GM18511 (cell line): ENCODE measurements around the gene NGDN.
A peak's percentile ranks its signal among the peaks of the same experiment; 100 is the strongest.
"Not testable (repeated sequence)": the region's sequence is repeated elsewhere in the genome, so short reads cannot be mapped to it uniquely, and the experiment has no call there.

Experiments
- ATAC-seq: cut with Tn5 transposase; IDR thresholded peaks from one replicate; pipeline ENCODE4 v1.9.1; 2021; ENCODE audit warnings: mild to moderate bottlenecking, moderate library complexity; ENCODE audit not compliant: unreplicated experiment

Gene NGDN

GRCh38 chr14:23469127-23469905 is at the start of gene NGDN:
NGDN (plus strand) TSS chr14:23469703; CDS start chr14:23469716, 13 bp downstream.
- peak; percentile 97 for ATAC-seq

DNA sequence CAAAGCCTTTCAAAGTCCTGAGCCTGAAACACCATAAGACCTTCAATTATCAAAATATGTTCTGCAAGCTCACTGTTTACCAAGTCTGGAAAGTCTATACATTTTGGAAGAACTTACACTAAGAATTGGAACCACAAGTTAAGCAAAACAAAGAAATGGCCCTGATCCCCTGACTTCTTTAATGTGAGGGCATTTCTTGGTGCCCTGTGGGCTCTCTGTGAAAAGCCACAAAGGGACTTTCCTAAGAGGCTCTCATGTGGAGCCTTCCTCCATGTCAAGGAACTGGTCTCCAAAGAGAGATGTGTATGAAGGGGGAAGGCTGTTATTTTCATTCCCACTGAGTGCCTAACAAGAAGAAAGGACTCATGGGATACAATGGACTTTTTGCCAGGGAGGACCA is 47.9 kb upstream of the NGDN start:
- no peak for ATAC-seq

GRCh38 chr14:23423657-23424056 is 45.8 kb upstream of the NGDN start:
- ATAC-seq, result no peak

- no peak for ATAC-seq
Measured at GRCh38 chr14:23425169-23425568, 44.3 kb upstream of the NGDN start.

DNA sequence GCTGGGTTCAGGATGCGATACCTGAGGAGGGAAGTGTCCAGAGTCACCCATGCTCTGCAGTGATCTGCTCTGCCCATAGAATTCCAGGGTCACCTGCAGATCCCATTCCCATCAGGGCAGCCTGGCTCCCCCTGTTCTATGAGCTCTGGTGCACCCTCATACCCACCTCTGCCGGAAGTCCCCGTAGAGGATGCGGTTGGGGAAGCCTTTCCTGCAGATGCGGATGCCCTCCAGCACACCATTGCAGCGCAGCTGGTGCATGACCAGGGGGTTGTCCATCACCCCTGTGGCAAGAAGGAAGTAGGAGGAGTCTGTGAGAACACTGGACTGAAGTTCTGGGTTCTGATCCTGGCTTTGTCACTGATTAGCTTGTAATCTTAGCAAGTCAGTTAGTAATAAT is 43.7 kb upstream of the NGDN start:
- ATAC-seq, result not testable (repeated sequence)

DNA sequence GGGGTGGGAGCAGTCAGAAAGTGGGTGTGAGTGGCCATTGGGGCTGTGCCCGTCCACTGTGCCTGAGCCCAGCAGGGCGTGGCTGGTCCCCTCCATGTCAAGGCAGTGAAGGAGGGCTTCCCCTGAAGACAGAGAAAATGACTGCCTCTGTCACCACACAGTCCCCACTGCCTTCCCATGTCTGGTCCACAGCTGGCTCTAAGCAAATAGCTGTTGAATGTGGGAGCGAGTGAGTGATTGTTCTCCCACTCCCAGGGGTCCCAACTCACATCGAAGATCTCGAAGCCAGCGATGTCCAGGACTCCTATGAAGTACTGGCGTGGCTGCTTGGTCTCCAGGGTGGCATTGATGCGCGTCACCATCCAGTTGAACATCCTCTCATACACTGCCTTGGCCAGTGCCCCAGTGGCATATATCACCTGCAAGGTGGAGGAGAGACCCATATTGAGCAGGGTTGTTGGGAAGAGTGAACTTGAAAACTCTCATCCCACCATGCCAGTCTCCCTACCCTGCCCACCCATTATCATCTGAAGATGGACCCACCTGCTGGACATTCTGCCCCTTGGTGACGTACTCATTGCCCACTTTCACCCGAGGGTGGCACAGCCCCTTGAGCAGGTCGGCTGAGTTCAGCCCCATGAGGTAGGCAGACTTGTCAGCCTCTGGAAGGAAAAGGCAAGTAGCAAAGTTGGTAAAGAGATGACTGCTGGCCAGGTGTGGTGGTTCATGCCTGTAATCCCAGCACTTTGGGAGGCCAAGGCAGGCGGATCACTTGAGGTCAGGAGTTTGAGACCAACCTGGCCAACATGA is 40.6 kb upstream of the NGDN start:
- no peak for ATAC-seq

DNA sequence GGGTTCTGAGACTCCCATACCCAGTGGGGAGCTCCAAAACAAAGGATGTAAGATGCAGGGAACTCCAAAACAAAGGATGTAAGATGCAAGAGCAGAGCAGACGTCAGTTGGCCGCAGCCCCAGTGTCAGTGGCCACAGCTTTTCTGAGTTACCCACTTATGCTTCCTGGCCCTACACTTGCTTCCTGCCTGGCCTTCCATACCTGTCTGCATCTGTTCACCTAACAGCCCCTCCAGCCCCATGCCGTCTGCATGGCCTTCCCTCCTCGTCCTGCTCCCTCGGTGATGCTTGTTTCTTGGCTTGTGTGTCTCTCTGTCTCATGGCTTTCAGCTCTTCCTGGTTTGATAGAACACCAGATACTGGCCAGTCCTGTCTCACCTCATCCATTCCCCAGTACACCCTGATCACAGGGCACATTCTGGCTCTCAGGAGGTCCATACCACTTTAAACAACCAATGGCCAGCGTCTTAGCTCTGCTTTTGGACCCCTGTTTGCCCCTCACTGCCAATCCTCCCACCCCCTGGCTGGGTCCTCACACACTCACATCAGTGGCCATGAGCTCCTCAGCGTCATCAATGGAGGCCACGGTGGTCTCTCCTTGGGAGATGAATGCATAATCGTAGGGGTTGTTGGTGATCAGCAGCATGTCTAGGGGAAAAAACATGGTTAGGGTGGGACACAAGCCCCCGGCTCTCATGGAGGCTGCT is 39.3 kb upstream of the NGDN start:
- no peak for ATAC-seq

DNA sequence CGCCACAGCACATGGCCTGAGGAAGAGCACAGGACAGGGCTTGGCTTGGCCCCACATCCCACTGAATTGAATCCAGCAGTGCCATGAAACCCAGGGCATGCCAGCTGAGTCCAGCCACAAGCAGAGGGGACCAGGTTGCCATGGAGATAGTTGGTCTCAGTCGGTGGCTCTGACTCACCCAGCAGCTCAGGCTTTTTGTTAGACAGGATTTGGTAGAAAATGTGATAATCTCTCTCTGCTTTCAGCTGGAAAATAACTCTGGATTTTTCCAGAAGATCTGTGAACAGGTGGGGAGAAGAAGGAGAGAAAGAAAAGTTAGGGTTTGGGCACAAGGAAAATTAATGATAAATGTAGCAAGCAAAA is 38.8 kb upstream of the NGDN start:
- ATAC-seq, result no peak

DNA sequence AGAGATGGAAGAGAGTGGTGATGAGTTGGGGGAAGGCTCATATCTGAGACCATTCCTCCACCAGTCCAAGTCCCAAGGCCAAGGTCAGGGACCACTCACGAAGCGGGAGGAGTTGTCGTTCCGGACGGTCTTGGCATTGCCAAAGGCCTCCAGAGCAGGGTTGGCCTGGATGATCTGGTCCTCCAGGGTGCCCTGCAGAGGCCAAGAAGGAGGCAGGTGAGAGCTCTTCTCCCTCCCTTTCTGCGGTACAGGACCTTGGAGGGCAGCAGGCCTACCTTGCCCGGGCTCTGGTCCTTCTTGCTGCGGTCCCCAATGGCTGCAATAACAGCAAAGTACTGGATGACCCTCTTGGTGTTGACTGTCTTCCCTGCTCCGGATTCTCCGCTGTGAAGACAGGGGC is 38.0 kb upstream of the NGDN start:
- ATAC-seq, result no peak

- ATAC-seq, result no peak
Measured at GRCh38 chr14:23432102-23432925, 37.2 kb upstream of the NGDN start.

DNA sequence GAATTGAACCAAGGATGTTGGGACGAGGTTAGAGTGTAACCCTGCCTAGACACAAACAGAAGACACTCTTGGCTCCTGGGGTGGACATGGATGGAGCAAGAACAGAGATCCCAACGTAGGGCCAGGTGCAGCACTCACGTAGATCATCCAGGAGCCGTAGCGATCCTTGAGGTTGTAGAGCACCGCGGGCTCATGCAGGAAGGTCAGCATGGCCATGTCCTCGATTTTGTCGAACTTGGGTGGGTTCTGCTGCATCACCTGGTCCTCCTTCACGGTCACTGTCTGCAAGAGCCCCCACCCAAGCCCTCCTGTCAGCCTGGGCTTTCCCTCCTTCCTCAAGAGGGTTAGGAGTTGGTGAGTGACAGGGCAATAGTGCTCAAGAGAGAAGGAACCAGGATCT is 36.6 kb upstream of the NGDN start:
- ATAC-seq, result no peak

- ATAC-seq, result no peak
Measured at GRCh38 chr14:23433457-23433856, 36.0 kb upstream of the NGDN start.

- ATAC-seq, result no peak
Measured at GRCh38 chr14:23434488-23435222, 34.8 kb upstream of the NGDN start.

- no peak for ATAC-seq
Measured at GRCh38 chr14:23435543-23436326, 33.8 kb upstream of the NGDN start, which contains the start of gene MYH7. MYH7 (minus strand) TSS chr14:23435660; CDS start chr14:23433732, 1,928 bp downstream.

DNA sequence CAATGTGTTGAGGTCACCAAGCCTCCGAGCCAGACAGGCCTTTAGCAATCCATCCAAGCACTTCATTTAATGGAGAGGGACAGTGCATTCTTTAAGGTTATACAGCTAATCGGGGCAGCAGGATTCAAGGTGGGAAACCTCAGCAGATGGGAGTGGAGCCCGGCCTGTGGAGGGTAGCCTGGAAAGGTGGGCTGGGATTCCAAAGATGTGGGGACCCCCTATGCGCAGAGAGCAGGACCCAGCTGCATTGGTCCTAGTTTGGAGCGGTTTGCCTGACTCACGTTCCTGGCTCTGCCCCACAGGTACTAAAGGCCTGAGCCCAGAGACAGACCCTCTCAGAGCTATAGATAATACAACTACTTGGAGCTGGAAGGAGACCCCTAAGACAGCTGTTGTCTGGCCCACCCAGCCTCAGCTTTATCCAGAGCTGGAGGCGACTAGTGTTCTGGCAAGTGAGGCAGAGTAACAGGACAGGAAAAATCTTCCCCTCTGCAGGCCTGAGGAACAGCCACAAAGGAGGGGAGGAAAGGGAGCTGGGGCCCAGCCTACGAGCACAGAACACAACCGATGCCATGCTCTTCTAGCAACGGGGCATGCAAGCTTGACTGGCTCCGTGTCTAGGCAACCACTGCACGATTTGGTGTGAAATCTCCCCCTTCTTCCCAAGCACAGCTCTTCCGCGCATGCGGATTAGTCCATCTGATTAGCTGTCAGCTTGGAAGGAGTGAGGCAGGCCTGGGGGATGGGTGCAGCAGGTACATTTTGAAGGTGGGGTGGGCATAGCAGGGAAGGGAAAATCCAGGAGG is 33.0 kb upstream of the NGDN start:
- no peak for ATAC-seq

- no peak for ATAC-seq
Measured at GRCh38 chr14:23437133-23438100, 32.1 kb upstream of the NGDN start.
